ENCODE measurements around the gene RPL28. TPM values are rescaled to one million over a fixed set of nuclear protein-coding genes. Genes with fewer than 3 reads are reported as not detected.
A peak's percentile ranks its signal among the peaks of the same experiment; 100 is the strongest.

Gene RPL28
- total RNA-seq, 1 donor from 2014 or later: 257 TPM

- DNase-seq: peak; percentile 34
These were observed 31.7 kb upstream of the RPL28 start for GRCh38 chr19:55353803-55354697.

- DNase-seq: no peak
These were observed 31.0 kb upstream of the RPL28 start, which contains the start of gene COX6B2 for GRCh38 chr19:55354698-55355212. Gene COX6B2, minus strand, starts transcription at chr19:55354719. Its CDS starts 198 bp downstream, at chr19:55354521.

- DNase-seq: no peak
These were observed 30.4 kb upstream of the RPL28 start for GRCh38 chr19:55355213-55355821.

GRCh38 chr19:55358493-55358892 is 27.2 kb upstream of the RPL28 start:
- no peak for DNase-seq

- peak; percentile 49 for DNase-seq
These were observed 26.5 kb upstream of the RPL28 start for GRCh38 chr19:55358943-55359908.

- no peak for DNase-seq
These were observed 24.8 kb upstream of the RPL28 start for GRCh38 chr19:55360902-55361301.

GRCh38 chr19:55362174-55362989 is 23.4 kb upstream of the RPL28 start:
- DNase-seq: no peak

GRCh38 chr19:55362990-55363716 is 22.6 kb upstream of the RPL28 start, which contains the start of gene GARIN5B:
Gene GARIN5B, minus strand, starts transcription at chr19:55363260. Its CDS starts 194 bp downstream, at chr19:55363066.
- DNase-seq: no peak

- no peak for DNase-seq
These were observed 20.5 kb upstream of the RPL28 start for GRCh38 chr19:55365245-55365644.

- DNase-seq: no peak
These were observed 19.8 kb upstream of the RPL28 start for GRCh38 chr19:55365964-55366363.

GRCh38 chr19:55366790-55367189 is 18.9 kb upstream of the RPL28 start:
- no peak for DNase-seq

GRCh38 chr19:55368106-55368505 is 17.6 kb upstream of the RPL28 start:
- DNase-seq: no peak

GRCh38 chr19:55368701-55369563 is 16.8 kb upstream of the RPL28 start:
- no peak for DNase-seq

GRCh38 chr19:55369653-55370304 is 16.0 kb upstream of the RPL28 start:
- DNase-seq: no peak

- DNase-seq: no peak
These were observed 15.3 kb upstream of the RPL28 start, which contains the start of gene IL11 for GRCh38 chr19:55370305-55370988. Gene IL11, minus strand, starts transcription at chr19:55370463. Its CDS starts 153 bp downstream, at chr19:55370310.

- no peak for DNase-seq
These were observed 13.2 kb upstream of the RPL28 start for GRCh38 chr19:55372316-55373081.

GRCh38 chr19:55373306-55373992 is 12.3 kb upstream of the RPL28 start:
- no peak for DNase-seq

Data from dermis blood vessel endothelial cell (primary cell).